NOMO-1 treated with DMSO at 0.1 percent for 48 hours (cell line): Measurements from ENCODE around the gene THOC7.

ENCODE experiments used
- DNase-seq: peaks from one replicate; lab custom pipeline; 2025; ENCODE audit not compliant: unreplicated experiment; lab: John Stamatoyannopoulos, UW

THOC7 gene

DNA sequence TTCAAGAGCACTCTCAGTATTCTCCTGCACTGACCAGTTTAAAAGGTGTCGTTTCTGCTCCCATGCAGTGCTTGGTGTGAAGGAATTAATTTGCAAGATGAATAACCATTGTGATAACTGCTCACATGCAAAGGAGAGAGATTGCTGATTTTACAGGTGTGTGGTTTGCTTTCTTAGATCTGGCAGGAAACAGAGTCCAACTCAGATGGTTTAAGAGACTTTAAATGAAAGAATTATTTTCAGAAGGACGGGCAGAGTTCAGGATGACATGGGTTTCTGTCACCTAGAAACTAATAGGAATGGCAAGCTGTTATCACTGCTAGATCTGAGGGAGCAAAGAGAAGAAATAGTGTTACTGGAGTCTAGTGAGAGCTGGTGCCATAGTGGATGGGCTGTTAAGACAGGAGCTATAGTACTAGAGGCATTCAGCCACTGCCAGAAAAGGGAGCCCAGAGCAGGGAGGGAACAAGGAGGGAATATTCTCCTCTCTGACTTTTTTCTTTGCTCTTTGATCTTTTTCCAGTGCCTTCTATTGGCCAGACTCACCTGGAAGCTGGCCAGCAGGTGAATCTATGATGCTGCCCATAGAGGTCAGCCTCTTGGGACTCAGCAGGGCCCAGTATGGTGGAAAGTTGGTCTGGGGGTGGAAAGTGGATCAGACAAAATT lies 14.9 kb upstream of the THOC7 start:
- no peak for DNase-seq

DNA sequence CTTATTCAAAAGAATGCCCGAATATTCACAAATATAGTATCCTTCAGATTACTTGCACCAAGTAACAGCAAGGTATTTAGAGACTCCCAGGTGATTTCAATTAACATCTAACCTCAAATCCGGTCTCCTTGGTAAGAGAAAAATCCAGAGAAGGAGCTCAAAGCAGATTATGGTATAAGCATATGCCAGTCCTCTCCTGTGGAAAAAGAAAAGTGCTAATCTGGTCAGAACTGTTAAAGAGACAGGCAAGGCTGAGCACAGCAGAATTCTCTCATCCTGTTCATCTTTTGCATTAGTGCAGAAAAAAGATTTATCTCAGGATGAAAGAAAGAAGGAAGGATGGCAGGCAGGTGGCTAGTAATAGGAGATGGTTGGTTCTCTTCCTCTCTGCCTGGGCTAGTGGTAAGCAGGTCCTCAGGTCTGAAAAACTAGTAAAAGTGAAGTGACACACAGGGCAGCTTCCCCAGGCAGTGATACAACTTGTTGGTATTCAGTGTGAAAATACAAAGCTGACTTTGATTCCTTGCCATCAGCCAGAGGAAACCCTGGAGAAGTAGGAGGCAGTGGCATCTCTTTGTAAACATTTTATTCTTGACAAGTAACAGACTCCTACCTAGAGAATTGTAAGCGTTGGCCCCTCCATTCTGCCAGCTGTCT lies 14.3 kb upstream of the THOC7 start:
- no peak for DNase-seq

DNA sequence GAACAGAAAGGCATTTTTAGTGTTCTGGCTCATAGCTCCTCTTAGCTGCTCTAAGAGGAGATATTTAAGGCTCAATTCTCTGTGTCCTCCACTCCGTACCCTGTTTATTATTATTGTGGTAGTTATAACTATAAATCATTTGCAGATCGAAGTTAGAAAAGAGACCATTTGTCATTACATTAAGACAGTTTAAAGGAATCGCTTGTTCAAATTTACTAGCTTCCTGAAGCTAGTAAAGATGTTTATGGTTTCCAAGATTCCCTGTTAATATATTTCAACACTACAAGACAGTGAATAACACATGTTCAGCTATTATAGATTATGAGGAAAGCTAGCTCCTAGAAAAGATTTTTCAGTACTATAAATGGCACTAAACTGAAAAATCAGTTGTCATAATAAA lies 12.7 kb upstream of the THOC7 start:
- DNase-seq: no peak

DNA sequence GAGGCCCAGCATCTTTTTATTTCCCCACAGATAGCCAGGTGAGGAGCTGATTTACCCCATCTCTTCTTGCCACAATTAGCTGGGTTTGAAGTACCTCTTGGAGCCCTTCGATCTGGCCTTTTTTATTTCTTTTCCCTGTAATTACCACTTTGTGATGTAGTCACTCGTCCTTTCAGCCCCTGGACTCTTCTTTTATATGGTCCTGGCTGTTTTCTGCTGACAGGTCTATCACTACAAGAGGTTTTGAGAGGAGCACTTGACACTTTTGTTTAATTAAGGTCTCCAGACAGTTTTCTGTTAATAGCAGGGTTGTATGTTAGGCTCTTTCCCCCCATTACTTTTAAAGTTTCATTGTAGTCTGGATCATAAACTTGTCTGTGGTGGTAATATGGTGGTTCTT lies 11.9 kb upstream of the THOC7 start:
- no peak for DNase-seq

DNA sequence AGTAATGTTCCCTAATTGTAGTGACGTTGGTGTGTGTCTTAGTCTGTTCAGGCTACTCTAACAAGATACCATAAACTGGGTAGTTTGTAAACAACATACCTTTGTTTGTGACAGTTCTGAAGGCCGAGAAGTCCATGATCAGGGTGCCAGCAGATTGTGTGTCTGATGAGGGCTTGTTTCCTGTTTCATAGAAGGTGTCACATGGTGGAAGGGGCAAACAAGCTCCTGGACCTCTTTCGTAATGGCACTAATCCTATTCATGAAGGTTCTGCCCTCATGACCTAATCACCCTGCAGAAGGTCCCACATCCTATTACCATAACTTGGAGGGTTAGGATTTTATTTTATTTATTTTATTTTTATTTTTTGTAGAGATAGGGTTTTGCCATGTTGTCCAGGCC lies 11.2 kb upstream of the THOC7 start:
- peak; percentile 40 for DNase-seq

DNA sequence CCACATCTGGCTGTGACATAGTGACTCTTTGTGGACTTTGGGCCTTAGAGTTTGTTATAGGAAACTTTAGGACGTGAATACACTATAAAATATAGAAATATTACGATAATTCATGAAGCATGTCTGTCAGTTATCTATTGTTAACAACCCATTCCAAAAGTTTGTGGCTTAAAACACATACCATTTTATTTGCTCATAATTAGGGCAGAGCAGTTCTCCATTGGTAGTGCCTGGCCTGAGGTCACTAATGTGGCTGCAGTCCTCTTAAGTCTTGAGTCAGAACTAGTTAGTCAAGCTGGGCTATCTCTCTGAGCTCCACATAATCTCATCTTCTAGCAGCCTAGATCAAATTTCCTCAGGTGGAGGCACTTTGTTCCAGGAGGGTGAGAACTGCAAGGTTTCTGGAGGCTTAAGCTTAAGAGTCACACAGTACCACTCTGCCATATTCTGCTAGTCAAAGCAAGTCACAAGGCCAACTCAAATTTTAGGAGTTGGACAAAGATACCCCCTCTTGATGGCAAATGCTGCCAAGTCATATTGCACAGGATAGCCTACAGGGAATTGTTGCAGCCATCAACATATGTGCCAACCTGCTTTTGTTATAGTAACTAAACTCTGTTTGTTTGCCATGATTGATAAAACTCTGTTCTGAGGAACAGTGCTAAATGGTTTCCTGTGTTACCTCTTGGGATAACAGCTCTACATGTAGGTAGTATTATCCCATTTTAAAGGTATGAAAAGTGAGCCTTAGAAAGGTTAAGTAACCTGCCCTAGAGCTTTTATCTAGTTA lies 8.7 kb upstream of the THOC7 start:
- no peak for DNase-seq

DNA sequence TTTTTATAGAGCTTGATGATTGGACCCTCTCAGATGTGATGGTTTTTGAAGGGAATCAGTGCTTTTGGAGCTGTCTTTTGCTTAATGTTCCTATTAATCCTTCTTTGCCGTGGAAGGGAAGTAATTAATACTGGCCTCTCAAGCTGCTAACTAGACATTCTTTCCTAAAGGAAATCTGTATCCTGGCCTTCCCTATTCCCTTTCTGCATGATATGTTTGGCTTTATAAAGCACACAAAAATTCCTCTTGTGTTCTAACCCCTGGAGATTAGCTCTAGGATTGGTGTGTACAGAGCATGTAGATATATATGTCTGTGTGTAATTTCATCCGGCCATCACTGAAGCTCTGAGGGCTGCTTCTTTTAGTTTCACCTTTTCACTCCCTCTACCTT lies 7.0 kb upstream of the THOC7 start:
- no peak for DNase-seq

DNA sequence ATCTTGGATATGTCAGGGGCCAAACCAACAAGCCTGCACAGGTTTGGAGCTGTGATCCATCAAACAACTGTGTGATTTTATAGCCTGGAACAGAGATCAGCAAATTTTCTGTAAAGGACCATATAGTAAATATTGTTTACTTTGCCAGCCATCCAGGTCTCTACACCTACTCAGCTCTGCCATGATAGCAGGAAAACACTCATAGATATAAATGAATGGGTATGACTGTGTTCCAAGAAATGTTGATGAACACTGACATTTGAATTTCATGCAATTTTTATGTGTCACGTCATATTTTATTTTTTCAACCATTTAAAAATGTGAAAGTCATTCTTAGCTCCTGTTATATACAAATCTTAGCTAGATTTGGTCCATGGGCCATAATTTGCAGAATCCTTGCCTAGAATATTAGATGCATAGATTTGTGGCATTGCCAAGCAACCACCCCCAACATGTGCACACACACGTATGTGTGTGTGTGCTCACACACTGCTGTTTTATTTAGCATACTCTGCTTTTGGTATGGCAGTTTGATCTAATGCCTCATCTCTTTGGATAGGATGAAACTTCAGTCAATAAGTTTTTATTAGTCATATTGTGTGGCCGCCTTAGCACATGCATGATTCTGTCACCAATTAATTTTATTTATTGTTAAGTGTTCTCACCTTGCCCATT lies 6.5 kb upstream of the THOC7 start:
- no peak for DNase-seq

DNA sequence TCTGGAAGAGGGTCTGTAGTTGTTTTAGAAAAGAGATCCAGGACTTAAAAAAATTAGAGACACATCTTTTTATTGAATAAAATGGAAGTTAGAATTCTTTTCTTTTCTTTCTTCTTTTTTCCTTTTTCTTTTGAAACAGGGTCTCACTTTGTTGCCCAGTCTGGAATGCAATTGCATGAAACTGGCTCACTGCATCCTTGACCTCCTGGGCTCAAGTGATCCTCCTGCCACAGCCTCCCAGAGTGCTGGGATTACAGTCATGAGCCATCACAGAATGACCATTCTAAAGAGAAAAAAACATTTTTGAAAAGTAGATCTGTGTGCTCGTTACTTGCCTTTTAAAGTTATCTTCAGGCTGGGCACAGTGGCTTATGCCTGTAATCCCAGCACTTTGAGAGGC lies 3.6 kb upstream of the THOC7 start:
- DNase-seq: no peak

DNA sequence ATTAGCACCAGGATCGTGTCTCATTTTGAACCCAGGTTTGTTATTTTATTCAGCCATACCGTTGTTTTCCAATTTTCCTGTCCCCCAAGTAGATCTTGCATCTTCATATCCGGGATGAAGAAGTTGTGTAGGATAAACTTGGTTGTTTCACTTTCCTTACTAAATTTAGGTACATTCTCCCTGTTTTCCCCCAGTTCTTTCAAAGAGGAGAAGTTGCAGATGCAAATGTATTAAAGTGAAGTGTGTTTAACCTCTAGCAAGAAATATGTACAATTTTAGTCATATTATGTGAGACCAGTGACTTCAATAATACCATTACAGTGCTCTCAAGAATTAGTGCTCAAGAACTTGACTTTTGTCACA lies 1.3 kb upstream of the THOC7 start:
- DNase-seq: peak; percentile 22

DNA sequence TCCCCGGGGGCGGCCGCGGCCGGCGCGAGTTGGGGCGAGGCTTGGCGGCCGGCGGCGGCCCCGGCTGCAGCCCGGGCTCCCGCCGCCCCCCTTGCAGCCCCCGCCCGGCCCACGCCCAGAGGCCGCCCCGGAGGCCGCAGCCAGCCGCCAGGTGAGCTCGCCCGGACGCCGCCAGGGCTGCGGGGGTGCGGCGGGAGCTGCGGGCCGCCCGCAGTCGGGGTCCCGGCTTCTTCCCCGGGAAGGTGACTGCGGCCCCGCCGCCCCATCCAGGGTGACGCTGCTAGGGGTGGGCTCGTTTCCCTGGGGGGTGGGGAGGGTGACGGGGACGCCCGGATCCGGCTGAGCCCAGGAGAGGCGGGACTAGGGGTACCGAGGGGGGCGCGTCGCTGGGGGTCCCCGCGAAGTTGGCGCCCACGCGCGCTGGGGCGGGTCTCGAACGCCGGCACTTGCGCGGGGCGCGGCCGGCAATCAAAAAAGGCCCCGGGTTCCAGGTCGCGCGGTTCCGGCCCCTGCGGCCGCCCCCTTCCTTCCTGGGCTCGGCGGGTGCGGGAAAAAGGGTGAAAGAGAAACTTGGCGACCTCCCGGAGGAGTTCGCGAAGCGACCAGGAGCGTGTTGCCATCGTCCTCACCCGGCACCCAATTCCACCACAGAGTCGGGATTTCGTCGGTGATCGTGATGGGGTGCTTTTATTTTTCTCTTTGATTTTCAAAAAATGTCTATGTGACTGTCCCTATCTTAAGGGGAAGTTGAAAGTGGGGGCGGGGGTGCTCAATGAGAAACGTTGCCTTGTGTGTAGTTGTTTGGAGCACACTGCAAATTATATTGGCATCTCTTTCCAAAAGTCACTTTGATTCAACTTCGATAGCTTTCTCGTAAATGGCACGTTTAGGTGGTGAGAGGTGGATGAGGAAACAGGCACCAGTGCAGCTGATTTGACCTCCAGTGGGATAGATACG lies 681 bp upstream of the THOC7 start:
- DNase-seq: peak; percentile 50

DNA sequence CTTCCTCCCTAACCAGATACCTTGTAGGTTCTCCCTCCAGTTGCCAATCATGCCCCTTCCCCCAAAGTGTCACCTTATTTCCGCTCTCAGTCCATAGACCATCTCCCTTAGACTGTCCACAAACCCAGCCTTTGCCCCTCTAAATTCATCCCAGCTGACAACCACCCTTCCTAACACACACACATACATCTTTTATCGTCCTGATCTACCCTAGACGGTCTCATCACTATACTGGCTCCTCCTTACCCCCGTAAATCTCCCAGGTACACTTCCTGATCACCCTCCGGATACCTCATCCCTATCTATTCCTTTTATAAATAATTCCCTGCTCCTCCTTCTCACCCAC lies 828 bp downstream of the THOC7 start:
- peak; percentile 8 for DNase-seq

DNA sequence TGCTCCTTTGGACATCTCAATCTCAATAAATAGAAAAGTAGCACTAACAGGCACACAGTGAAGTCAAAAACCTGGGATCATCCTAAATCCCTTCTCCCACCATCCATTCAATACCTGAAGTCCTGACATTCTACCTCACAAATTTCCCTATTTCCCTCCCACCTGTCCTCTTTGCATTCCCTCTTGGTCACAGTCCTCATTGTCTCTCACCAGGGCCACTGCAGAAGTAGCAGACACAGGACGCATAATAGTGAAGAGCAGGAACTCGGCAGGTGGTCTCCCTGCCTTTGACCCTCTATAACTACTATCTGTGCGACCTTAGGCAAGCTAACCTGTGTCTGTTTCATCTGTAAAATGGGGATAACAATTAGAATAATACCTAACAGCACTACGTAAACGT lies 2.3 kb downstream of the THOC7 start:
- no peak for DNase-seq

DNA sequence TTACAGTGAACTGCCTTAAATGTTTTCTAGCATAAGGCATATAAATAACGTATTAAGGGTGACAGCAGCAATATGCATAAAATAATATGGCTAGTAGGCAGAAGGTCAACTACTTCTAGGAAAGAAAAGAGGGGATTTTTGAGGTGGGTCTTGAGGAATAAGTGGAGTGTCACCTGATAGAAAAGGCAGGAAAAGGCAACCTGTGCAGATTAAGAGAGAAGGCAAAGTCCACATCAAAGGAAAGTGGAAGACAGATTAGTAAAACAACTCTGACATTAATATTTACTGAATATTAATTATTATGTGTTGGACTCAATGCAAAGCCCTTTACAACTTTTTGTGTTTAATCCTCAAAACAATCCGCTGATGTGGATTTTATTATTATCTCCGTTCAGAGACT lies 2.8 kb downstream of the THOC7 start:
- no peak for DNase-seq

DNA sequence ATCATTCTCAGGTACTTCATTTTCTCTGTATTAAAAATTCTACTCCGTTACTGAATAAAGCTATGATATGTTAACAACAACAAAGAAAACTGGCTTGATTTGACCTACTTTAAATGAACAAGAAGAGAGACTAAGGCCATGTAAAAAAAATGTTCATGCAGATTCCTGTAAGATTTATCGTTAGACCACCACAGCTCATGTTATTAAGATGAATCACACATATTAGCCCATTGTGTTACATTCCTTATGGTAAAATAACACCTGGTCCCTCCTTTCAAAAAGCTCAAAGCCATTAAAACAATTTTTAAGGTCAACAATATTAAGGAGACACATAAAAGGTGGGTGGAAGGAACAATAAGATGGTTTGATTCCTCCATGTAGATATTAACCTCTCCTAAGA lies 6.3 kb downstream of the THOC7 start:
- no peak for DNase-seq

DNA sequence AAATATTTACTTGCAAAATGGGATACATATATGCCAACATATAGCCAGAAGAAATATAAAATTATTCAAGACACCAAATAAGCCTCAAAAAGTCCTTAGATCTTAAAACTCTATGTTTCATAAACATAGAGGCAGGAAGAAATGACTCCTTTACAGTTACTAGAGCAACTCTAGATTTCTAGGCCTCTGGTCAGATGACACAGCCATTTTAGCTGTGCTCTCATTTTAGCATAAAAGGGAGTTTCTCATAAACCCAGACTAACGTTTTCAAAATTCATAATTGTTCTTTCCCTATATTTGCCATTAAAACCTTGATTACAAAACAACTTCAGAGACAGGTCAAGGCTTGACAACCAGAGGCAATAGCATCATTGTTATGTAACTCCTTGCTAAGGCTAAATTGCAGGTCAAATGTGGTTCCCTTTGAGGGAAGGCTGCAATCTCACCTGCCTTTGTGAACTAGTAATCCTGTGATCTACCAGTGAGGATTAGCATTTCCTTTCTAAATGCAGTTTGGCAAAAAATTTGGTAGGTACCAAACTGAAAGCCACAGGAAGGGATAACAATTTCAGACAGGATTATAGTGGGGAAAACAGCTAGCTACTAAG lies 8.2 kb downstream of the THOC7 start:
- DNase-seq: peak; percentile 49

DNA sequence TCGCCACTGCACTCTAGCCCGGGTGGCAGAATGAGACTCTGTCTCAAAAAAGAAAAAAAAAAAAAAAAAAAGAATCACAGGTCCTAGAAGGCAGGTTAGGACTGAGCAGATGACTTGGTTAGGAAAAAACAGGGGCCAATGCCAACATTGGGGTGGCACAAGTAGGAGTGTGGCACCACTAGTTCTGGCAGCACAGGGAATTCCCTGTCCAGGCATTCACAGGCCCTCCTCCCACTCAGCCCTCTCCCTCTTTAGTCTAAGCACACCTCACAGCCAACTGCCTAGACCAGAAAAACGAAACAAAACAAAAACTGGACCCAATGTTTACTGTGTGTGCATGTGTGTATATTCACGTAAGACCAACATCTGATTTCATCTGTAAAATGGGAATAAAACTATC lies 10.5 kb downstream of the THOC7 start:
- DNase-seq: no peak

DNA sequence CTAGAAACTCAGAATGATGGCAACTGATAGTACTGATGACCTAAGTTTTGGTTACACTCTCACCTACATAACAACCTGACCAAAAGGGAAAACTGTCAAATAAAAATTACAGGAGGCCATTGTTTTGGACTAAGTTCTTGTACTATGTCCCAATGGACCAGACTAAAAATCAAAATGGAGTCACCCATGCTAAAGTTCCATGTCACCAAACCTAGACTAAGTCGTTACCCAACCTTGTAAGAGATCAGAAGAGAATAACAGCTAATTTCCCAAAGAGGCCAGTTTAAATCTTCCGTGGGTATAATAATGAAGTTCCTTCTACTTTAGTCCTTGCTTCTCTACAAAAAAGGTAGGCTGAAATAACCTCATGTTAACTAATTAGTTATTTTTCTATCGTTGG lies 12.3 kb downstream of the THOC7 start:
- DNase-seq: no peak

DNA sequence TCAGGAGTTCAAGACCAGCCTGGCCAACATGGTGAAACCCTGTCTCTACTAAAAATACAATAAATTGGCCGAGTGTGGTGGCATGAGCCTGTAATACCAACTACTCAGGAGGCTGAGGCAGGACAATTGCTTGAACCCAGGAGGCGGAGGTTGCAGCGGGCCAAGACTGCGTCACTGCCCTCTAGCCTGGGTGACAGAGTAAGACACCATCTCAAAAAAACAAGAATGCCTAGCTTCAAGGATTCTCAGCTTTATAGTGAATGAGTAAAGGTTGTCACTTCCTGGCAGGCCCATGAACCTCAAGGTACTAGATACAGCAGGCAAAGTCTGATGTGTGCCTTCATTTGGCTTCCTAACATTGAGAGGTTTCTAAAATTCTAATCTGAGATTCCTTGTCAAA lies 14.4 kb downstream of the THOC7 start:
- no peak for DNase-seq

DNA sequence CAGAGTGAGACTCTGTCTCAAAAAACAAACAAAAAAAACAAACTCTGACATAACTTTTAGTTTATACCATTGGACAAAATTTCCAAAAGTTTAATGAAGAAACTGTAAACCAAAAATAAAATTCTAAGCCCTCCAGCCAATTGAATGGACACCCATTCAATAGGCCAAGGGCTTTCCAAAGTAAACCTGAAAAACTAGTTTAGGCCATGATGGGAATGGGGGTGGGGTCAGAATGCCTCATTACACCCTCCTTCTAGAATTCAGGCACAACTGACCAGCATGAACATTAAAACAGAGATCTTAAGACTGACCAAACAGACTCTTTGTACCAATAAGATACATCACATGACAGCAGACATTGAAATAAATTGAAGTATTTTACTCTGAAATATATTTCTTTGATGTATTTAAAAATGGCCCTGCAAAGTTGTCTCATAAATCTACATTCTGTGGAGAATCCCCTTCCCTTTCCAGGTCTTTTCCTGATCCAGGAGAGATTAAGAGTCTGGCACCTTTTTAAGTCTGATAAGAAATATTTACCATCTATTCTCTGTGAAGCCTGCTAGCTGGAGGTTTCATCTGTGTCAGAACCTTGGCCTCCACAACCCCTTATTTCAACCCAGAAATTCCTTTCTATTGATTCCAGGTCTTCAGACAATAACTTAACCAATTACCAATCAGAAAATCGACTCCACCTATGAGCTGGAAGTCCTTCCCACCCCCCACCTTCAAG lies 15.7 kb downstream of the THOC7 start:
- no peak for DNase-seq
